Spleen (tissue), 7 donors: ENCODE results near the gene ELMO2.

ENCODE experiments used
- CTCF ChIP-seq, 11 experiments: fragments of 200-600 bp in 7 of 11; fragments of 450-650 bp in 4 of 11; sonication (generic) in 4 of 11; IDR thresholded peaks in 8 of 11; conservative IDR thresholded peaks in 3 of 11; 1 replicate in 7 of 11; 2 replicates in 4 of 11; pipeline versions ENCODE4 v1.4.0 to v1.8.0; 2016 to 2021; ENCODE audit warnings: antibody characterized with exemption in 11 of 11, inconsistent platforms in 4 of 11, mild to moderate bottlenecking in 1 of 11
- POLR2A ChIP-seq, 3 donors: fragments of 450-650 bp; IDR thresholded peaks; one replicate each; pipeline ENCODE4 v1.5.1; 2017; ENCODE audit warnings: antibody characterized with exemption in 3 of 3, mild to moderate bottlenecking in 1 of 3
- POLR2AphosphoS5 ChIP-seq, 3 donors: sonication (generic); formaldehyde crosslinking; IDR thresholded peaks; one replicate each; pipeline ENCODE4 v1.5.1; 2017; ENCODE audit warnings: antibody characterized with exemption in 3 of 3
- donor health status: DM: no; HTN: no; CAD: no; lungs with moderate emphysema.
- donor health status: DM: no; HTN: no; CAD: no.
- donor health status: DM: no; HTN: no; CAD: no.

GRCh38 chr20:46361811-46362210, 44.6 kb downstream of the ELMO2 start:
- TF ChIP-seq CTCF (IDR thresholded peaks at IDR 0.05 in 8 of 11, conservative IDR thresholded peaks at IDR 0.05 in 3 of 11) (no peak), POLR2AphosphoS5 (IDR thresholded peaks at IDR 0.05) (no peak), POLR2A (IDR thresholded peaks at IDR 0.05) (no peak)
